GM12878 (cell line): ENCODE measurements around the gene BMP2K.

Experiments
- HDAC2 ChIP-seq: fragments of 200-600 bp; sonication (generic); IDR thresholded peaks from 2 replicates; pipeline ENCODE4 v1.6.1; 2017
- NFXL1 ChIP-seq: fragments of 450-650 bp; IDR thresholded peaks from 2 replicates; pipeline ENCODE4 v1.6.1; 2017; ENCODE audit warnings: antibody characterized with exemption, mild to moderate bottlenecking, borderline replicate concordance
- NRF1 ChIP-seq: conservative IDR thresholded peaks from 2 replicates; pipeline ENCODE4 v1.6.1; 2011; ENCODE audit warnings: mild to moderate bottlenecking, low read depth, low read length, improper control_type of control experiment
- SMAD5 ChIP-seq: IDR thresholded peaks from 2 replicates; pipeline ENCODE4 v1.6.1; 2016; ENCODE audit warnings: antibody characterized with exemption, low read depth
- ZNF274 ChIP-seq: IDR thresholded peaks from one replicate; pipeline ENCODE4 v1.8.0; 2011; ENCODE audit not compliant: insufficient read length, insufficient read depth
- TF ChIP-seq, protein P1 (sequence below), 3 experiments: IDR thresholded peaks in 2 of 3; conservative IDR thresholded peaks in 1 of 3; 2 replicates each; pipeline ENCODE4 v1.5.1; 2011; ENCODE audit warnings: low read depth in 3 of 3, low read length in 3 of 3, mild to moderate bottlenecking in 3 of 3, control low read depth in 2 of 3, moderate library complexity in 2 of 3, inconsistent platforms in 1 of 3, mixed read lengths in 1 of 3; ENCODE audit not compliant: control insufficient read depth in 2 of 3, insufficient read depth in 1 of 3; ENCODE audit errors: extremely low read depth in 1 of 3
- TF ChIP-seq, protein P2 (sequence below): IDR thresholded peaks from 2 replicates; pipeline ENCODE4 v1.6.1; 2011; ENCODE audit warnings: low read depth, mild to moderate bottlenecking, low read length, moderate library complexity, borderline replicate concordance; ENCODE audit errors: extremely low read depth

DNA sequence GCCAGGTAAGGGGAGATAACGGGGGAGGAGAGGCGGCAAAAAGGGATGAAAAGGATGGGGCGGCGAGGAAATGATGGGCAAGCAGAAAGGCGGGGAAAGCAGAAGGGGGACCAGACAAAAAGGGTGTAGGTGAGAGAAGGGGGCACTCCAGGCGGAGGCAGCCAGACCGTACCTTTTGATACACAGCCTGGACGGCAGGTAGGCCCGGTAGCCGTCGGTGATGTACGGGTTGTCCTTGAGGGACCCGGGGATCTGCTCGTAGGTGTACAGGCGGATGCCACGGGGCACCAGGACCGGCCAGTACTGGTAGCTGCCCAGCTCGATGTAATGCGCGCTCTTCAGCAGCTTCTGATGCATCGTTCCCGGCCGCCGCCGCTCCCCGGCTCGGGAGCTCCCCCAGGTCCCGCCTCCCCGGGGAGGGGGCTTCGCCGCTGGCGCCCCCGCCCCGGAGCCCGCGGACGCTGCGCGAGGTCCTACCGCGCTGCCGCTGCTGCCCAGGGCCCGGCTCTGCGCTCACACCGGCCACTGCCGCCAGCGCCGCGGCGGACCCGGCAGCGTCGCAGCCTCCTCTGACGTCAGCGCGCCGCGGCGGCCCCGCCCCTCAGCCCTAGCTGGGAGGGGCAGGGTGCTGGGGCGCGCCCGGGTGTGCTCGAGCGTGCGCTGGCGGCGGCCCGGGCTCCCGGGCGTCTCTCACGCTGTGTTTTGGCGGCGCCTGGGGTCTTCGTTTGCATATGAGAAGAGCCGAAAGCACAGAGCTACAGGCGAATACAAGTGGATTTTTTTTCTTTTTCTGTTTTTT, 162.9 kb downstream of the BMP2K start, which contains the start of gene PAQR3:
- TF ChIP-seq, protein P1, sequence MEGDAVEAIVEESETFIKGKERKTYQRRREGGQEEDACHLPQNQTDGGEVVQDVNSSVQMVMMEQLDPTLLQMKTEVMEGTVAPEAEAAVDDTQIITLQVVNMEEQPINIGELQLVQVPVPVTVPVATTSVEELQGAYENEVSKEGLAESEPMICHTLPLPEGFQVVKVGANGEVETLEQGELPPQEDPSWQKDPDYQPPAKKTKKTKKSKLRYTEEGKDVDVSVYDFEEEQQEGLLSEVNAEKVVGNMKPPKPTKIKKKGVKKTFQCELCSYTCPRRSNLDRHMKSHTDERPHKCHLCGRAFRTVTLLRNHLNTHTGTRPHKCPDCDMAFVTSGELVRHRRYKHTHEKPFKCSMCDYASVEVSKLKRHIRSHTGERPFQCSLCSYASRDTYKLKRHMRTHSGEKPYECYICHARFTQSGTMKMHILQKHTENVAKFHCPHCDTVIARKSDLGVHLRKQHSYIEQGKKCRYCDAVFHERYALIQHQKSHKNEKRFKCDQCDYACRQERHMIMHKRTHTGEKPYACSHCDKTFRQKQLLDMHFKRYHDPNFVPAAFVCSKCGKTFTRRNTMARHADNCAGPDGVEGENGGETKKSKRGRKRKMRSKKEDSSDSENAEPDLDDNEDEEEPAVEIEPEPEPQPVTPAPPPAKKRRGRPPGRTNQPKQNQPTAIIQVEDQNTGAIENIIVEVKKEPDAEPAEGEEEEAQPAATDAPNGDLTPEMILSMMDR (IDR thresholded peaks at IDR 0.05 in 2 of 3, conservative IDR thresholded peaks at IDR 0.05 in 1 of 3; ENCODE audit: control insufficient read depth in 2 of 3, extremely low read depth in 1 of 3, insufficient read depth in 1 of 3, low read depth in 3 of 3, low read length in 3 of 3) = 0 out of 6 replicates have a peak, but pooled peaks of 1 of the 3 experiments have one; percentile 1
- no peak for TF ChIP-seq HDAC2
- TF ChIP-seq, protein P2, sequence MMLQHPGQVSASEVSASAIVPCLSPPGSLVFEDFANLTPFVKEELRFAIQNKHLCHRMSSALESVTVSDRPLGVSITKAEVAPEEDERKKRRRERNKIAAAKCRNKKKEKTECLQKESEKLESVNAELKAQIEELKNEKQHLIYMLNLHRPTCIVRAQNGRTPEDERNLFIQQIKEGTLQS = no peak
- no peak for TF ChIP-seq ZNF274
- no peak for TF ChIP-seq SMAD5
- TF ChIP-seq NFXL1 = peak; percentile 34; the same call in 1 of the 2 replicates
- TF ChIP-seq NRF1 = peak; percentile 33; the same call in 1 of the 2 replicates
